ENCODE results near the gene NUDT9. TPM values are rescaled to one million over a fixed set of nuclear protein-coding genes. Genes with fewer than 3 reads are reported as not detected.
A peak's percentile ranks its signal among the peaks of the same experiment; 100 is the strongest.

Gene NUDT9
- total and polyA plus RNA-seq, 3 donors from 2014 or later: 28.4 to 45.0 (median 38.0) TPM

DNA sequence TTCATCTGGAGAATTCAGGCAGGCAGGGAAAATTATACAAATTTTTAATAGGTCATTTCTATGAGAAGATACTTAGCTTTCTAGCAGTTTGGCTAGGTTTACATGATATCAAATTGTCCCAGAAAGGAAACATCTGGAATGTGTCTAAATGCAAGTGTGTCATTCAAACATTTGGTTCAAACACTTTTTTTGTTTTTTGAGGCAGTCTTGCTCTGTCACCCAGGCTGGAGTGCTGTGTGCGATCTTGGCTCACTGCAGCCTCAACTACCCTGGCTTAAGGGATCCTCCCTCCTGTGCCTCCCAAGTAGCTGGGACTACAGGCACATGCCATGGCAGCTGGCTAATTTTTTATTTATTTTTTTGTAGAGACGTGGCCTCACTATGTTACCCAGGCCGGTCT, 75.2 kb downstream of the NUDT9 start:
- no peak for DNase-seq
- no peaks in the 10 kb centered on the region for H3K36me3 ChIP-seq (ENCODE audit: low read depth, missing control alignments)
- no peak overlapping the region for H3K4me3 ChIP-seq
- H3K9me3 ChIP-seq: no peaks in the 10 kb centered on the region
- no peak for TF ChIP-seq POLR2A (IDR thresholded peaks at IDR 0.05)
- TF ChIP-seq, protein P1, sequence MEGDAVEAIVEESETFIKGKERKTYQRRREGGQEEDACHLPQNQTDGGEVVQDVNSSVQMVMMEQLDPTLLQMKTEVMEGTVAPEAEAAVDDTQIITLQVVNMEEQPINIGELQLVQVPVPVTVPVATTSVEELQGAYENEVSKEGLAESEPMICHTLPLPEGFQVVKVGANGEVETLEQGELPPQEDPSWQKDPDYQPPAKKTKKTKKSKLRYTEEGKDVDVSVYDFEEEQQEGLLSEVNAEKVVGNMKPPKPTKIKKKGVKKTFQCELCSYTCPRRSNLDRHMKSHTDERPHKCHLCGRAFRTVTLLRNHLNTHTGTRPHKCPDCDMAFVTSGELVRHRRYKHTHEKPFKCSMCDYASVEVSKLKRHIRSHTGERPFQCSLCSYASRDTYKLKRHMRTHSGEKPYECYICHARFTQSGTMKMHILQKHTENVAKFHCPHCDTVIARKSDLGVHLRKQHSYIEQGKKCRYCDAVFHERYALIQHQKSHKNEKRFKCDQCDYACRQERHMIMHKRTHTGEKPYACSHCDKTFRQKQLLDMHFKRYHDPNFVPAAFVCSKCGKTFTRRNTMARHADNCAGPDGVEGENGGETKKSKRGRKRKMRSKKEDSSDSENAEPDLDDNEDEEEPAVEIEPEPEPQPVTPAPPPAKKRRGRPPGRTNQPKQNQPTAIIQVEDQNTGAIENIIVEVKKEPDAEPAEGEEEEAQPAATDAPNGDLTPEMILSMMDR (IDR thresholded peaks at IDR 0.05): no peak
- peak overlapping the region in 1 of 2 donors; percentile 14 for H3K27ac ChIP-seq
- intact Hi-C loops (cut with DNase I; ENCODE audit: low total_unique reads): no loop called here
- no peaks in the 10 kb centered on the region for H3K4me1 ChIP-seq
- H3K27me3 ChIP-seq: no peaks in the 10 kb centered on the region
- WGBS, 2 donors: 71 to 81% methylated on average over 3 of the region's 3 CpGs

- no peak for DNase-seq
- Histone ChIP-seq H3K4me3 (no peak overlapping the region), H3K27me3 (no peaks in the 10 kb centered on the region), H3K36me3 (ENCODE audit: low read depth, missing control alignments) (no peaks in the 10 kb centered on the region), H3K4me1 (no peaks in the 10 kb centered on the region), H3K27ac (peak overlapping the region; percentile 14 to 16), H3K9me3 (no peaks in the 10 kb centered on the region)
- intact Hi-C loops (cut with DNase I; ENCODE audit: low total_unique reads): no loop called here
- 41 to 46% methylated on average over 5 of the region's 5 CpGs for WGBS, 2 donors
- TF ChIP-seq, protein P1 (IDR thresholded peaks at IDR 0.05): no peak
- no peak for TF ChIP-seq POLR2A (IDR thresholded peaks at IDR 0.05)
These were observed 76.1 kb downstream of the NUDT9 start for GRCh38 chr4:87498446-87498900.

DNA sequence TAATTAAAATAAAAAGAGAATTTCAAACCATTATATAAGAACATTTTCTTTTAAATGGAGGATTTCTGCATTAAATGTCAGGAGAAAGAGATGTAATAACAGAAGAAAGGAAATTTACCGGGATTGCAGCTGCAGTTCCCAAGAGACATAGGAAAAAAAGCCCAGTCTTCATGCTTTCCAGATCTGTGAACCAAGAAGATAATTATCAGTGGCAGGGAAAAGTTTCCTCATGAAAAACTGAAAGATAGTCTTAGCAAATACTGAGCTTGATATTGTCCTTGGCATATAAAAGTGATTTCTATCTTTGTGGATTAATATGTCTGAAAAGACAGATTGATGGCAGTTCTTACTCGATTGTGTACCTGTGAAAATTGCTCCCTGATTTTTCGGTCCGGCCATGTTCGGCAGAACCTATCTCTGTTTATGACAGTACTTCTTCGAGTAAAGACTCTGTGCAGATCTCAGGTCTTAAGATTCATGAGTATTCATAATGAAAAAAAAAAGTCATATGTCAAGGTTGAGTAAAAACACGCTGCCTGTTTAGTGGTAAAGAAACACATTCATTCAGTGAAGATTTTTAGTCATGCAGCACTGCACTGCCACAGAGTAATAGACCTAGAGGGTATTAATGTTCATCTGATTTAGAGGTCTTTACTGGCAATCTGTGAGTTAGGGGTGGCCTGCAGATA, 77.2 kb downstream of the NUDT9 start:
- Histone ChIP-seq H3K9me3 (no peaks in the 10 kb centered on the region), H3K4me1 (no peaks in the 10 kb centered on the region)

GRCh38 chr4:87500092-87500462, 77.7 kb downstream of the NUDT9 start:
- H3K27me3 ChIP-seq: no peaks in the 10 kb centered on the region
- intact Hi-C loops (cut with DNase I; ENCODE audit: low total_unique reads): no loop called here
- 48 to 55% methylated on average over 4 of the region's 4 CpGs for WGBS, 2 donors
- no peak for DNase-seq
- H3K27ac ChIP-seq: peak overlapping the region in 1 of 2 donors; percentile 5
- H3K4me1 ChIP-seq: no peaks in the 10 kb centered on the region
- TF ChIP-seq, protein P1 (IDR thresholded peaks at IDR 0.05): no peak
- no peak for TF ChIP-seq POLR2A (IDR thresholded peaks at IDR 0.05)
- H3K4me3 ChIP-seq: no peak overlapping the region
- H3K36me3 ChIP-seq (ENCODE audit: low read depth, missing control alignments): no peaks in the 10 kb centered on the region
- no peaks in the 10 kb centered on the region for H3K9me3 ChIP-seq

More for the DNA sequence above, 77.2 kb downstream of the NUDT9 start:
- intact Hi-C loops (cut with DNase I; ENCODE audit: low total_unique reads): no loop called here
- Histone ChIP-seq H3K27ac (peak overlapping the region in 1 of 2 donors; percentile 14), H3K36me3 (ENCODE audit: low read depth, missing control alignments) (no peaks in the 10 kb centered on the region), H3K27me3 (no peaks in the 10 kb centered on the region), H3K4me3 (no peak overlapping the region)
- TF ChIP-seq POLR2A (IDR thresholded peaks at IDR 0.05): no peak
- TF ChIP-seq, protein P1 (IDR thresholded peaks at IDR 0.05): no peak
- 49 to 60% methylated on average over 7 of the region's 7 CpGs for WGBS, 2 donors
- DNase-seq: no peak

All from testis (tissue), 3 donors.